ENCODE data around the gene CEND1.
"Not testable (repeated sequence)": the region's sequence is repeated elsewhere in the genome, so short reads cannot be mapped to it uniquely, and the experiment has no call there.

The CEND1 gene

DNA sequence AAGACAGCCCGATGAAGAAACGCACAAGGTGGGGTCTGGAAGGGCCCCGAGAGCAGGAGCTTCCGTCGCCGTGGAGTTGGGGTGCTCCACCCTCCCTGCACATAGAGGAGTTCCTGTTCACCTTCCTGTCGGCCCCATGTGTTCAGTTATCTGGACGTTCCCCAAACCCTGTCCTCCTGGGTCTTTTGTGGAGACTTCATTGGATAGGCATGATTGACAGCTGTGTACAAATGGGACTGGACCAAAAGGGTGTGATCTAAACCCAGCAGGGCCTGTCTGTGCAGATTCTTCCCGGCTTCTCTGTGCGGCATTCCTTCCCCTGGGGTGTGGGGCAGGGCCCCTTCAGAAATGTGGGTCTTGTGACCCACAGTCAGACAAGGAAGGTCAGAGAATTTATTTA, 52.0 kb downstream of the CEND1 start:
- H3K4me1 ChIP-seq (ENCODE audit: control insufficient read depth, insufficient read depth, low read length); H3K4me3 ChIP-seq (ENCODE audit: low read length); H3K9me3 ChIP-seq (ENCODE audit: control insufficient read depth, low read length); H3K36me3 ChIP-seq (ENCODE audit: control insufficient read depth, insufficient read depth, low read length, severe bottlenecking); DNase-seq (ENCODE audit: low read depth); H3K9ac ChIP-seq (ENCODE audit: low read length); H3K27me3 ChIP-seq (replicated peaks; ENCODE audit: control insufficient read depth, insufficient read depth, low read length): not testable (repeated sequence)

- no peaks in the 10 kb centered on the region for H3K9me3 ChIP-seq (ENCODE audit: control insufficient read depth, low read length)
- no peak overlapping the region for H3K4me3 ChIP-seq (ENCODE audit: low read length)
- peaks cover 8% of the 10 kb centered on the region for H3K27me3 ChIP-seq (replicated peaks; ENCODE audit: control insufficient read depth, insufficient read depth, low read length)
- H3K9ac ChIP-seq (ENCODE audit: low read length) = no peak overlapping the region
- no peaks in the 10 kb centered on the region for H3K36me3 ChIP-seq (ENCODE audit: control insufficient read depth, insufficient read depth, low read length, severe bottlenecking)
- H3K4me1 ChIP-seq (ENCODE audit: control insufficient read depth, insufficient read depth, low read length) = no peaks in the 10 kb centered on the region
- no peak for DNase-seq (ENCODE audit: low read depth)
These were observed 52.5 kb downstream of the CEND1 start for GRCh38 chr11:737366-737765.
